ENCODE data around the gene ST3GAL2. TPM values are rescaled to one million over a fixed set of nuclear protein-coding genes. Genes with fewer than 3 reads are reported as not detected.

The ST3GAL2 gene
- total RNA-seq, 2 experiments from 2014 or later = 9.3 to 9.9 TPM

DNA sequence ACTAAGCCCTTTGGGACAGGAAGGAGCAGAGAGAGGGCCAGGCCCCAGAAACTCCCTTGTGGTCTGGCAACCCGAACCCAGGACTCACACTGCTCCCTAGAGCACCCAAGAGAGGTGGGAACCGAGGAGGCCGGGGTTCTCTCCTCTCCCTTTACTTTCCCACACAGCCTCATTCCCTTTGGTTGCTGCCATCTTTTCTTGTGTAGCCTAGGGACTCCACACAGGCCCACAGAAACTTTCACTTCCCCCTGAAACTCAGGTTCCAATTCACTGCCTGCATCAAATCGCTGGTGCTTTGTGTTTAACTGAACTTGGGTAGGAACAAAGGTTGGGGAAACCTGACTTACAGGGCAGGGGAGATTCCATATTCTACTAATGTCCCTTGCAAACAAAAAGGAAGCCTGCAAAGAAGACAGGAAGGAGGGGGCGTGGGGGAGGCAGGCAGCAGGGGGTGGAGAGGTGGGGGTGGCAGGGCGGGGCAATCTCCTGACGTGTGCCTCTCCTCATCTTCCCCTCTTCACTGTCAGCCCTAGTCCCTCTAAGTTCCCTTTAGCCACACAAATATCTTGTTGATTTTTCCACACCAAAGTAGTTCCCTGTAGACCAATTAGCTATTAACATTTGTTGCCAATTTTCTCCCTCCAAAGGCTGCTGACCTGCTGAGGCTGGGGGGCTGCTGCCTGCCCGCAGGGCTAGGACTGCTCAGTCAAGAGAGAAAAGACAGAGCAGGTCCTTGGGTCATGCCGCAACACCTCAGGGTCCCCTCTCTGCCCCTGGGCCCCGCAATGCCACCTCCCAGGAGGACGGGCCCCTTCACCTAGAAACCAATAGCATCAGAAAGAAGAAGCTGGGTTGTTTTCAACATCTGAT, 8.0 kb downstream of the ST3GAL2 start:
- H3K27ac Mint-ChIP-seq = peak overlapping the region; percentile 90
- H3K4me3 Mint-ChIP-seq = peak overlapping the region; percentile 20
- CTCF ChIA-PET = no interaction called here
- H3K36me3 Mint-ChIP-seq (ENCODE audit: low read depth) = no peaks in the 10 kb centered on the region
- H3K9me3 Mint-ChIP-seq = no peaks in the 10 kb centered on the region
- H3K4me1 Mint-ChIP-seq (ENCODE audit: low read depth) = peaks cover 67% of the 10 kb centered on the region
- DNase-seq = peak; percentile 82
- intact Hi-C loops (cut with micrococcal nuclease) = loop anchor here (1.0 to 2.0 kb wide), 4 partner anchors 8 to 50 kb away; partner anchors contain the start of gene ST3GAL2
- H3K27me3 Mint-ChIP-seq (ENCODE audit: low read depth) = no peaks in the 10 kb centered on the region

DNA sequence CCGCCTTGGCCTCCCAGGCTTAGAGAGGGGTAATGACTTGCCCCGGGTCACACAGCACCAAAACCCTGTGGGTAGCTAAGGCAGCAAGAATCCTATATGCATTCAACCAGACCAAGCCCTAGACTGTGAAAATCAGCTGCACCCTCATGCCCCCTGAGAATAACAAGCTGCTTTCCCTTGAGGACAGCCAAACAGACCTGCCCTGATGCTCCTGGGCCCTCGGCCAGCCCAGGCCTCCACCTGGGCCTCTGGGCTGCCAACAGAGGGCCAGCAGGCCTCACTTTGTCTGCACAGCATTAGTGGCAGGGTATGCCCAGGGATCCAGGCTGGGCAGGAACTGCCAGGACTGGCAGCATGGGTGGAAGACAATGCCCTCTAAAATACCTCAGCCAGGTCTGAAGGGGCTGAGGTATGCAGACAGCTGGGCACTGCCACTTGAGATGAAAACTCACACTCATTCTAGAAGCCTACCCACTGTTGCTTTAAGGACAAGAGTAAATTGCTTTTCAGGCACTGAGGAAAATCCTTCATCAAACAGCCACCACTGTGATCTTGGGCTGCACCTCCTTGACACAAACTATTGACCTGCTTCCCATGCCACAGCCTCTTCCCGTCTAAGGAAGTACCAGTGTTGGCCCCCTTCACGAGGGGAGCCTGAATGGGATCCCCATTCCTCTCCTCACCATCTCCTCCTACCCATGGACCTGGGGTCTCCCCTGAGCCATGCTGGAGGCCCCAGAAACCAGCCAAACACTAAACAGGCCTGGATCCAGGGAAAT, 8.8 kb downstream of the ST3GAL2 start:
- peak overlapping the region; percentile 90 for H3K27ac Mint-ChIP-seq
- no peaks in the 10 kb centered on the region for H3K27me3 Mint-ChIP-seq (ENCODE audit: low read depth)
- CTCF ChIA-PET = no interaction called here
- no peaks in the 10 kb centered on the region for H3K9me3 Mint-ChIP-seq
- peaks cover 2% of the 10 kb centered on the region for H3K36me3 Mint-ChIP-seq (ENCODE audit: low read depth)
- intact Hi-C loops (cut with micrococcal nuclease) = loop anchor here (1.0 to 2.0 kb wide), 3 partner anchors 26 to 49 kb away; no protein-coding TSS in a partner anchor
- peaks cover 68% of the 10 kb centered on the region for H3K4me1 Mint-ChIP-seq (ENCODE audit: low read depth)
- peak overlapping the region; percentile 20 for H3K4me3 Mint-ChIP-seq
- DNase-seq = no peak

DNA sequence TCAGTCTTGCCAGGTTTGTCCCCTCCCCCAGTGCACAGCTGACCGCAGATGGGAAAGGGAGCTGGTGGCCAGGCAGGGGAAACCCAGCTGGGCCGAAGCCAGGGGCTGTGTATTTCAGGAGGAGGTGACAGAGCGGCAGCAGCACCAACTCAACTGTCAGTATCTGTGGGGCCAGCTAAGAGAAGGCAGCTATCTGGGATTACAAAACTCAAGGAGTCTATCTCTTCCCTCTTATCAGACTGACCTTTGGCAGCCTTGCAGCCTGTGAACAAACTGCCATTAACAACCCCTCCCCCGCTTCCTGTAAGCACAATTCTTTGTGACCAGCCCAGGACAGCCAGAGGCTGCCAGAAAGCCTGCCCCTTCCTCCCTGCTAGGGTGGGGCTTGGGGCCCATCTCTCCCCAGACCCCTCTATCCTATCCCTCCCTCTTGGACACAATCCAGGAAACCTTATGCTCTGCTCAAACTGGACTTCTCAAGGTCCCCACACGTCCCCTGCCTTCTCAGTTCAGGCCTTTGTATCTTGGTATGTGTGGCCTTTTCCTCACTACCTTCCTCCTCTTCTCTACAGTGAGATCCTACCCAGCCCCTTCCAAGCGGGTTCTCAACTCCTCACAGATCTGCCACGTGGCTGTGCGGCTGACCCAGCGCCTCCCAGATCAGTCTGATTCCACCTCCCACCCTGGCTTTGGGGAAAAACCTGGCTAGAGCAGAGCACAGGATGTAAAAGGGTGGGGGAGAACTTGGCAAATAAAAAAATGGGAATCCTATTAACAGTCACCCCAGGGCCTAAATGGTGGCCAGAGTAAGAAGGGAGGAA, 10.5 kb downstream of the ST3GAL2 start:
- Mint-ChIP-seq H3K4me1 (ENCODE audit: low read depth) (peaks cover 60% of the 10 kb centered on the region), H3K9me3 (no peaks in the 10 kb centered on the region), H3K36me3 (ENCODE audit: low read depth) (peaks cover 2% of the 10 kb centered on the region), H3K27me3 (ENCODE audit: low read depth) (no peaks in the 10 kb centered on the region), H3K27ac (peak overlapping the region; percentile 62), H3K4me3 (no peak overlapping the region)
- intact Hi-C loops (cut with micrococcal nuclease) = loop anchor here (1.0 kb wide), 1 partner anchor 10 kb away; no protein-coding TSS in a partner anchor
- peak; percentile 82 for DNase-seq
- CTCF ChIA-PET = interaction anchor here (1.0 kb wide), 1 partner anchor 20 kb away, joined by 4 read pairs; no protein-coding TSS in a partner anchor

DNA sequence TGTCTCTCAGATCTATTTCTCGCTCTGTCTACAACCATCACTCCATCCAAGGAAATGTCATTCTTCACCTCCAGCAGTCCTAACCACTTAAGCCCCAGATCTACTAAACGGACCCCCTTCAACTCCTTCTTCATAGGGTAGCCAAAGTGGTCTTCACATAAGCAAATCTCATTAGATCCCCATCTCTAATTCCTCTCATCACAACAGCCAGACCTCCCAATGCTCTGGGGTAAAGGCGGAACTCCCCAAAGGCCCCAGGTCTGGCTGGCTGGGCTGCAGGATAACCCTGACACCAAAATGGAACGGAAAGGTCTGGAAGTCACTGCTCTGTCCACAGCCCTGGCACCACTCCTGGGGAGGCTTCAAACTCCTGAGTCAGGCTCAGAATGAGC, 11.1 kb downstream of the ST3GAL2 start:
- H3K27ac Mint-ChIP-seq = no peak overlapping the region
- H3K4me3 Mint-ChIP-seq = no peak overlapping the region
- DNase-seq = no peak
- H3K27me3 Mint-ChIP-seq (ENCODE audit: low read depth) = no peaks in the 10 kb centered on the region
- CTCF ChIA-PET = interaction anchor here (1.0 kb wide), 1 partner anchor 19 kb away, joined by 4 read pairs; no protein-coding TSS in a partner anchor
- intact Hi-C loops (cut with micrococcal nuclease) = loop anchor here (1.0 kb wide), 1 partner anchor 9 kb away; no protein-coding TSS in a partner anchor
- peaks cover 57% of the 10 kb centered on the region for H3K4me1 Mint-ChIP-seq (ENCODE audit: low read depth)
- peaks cover 2% of the 10 kb centered on the region for H3K36me3 Mint-ChIP-seq (ENCODE audit: low read depth)
- H3K9me3 Mint-ChIP-seq = no peaks in the 10 kb centered on the region

DNA sequence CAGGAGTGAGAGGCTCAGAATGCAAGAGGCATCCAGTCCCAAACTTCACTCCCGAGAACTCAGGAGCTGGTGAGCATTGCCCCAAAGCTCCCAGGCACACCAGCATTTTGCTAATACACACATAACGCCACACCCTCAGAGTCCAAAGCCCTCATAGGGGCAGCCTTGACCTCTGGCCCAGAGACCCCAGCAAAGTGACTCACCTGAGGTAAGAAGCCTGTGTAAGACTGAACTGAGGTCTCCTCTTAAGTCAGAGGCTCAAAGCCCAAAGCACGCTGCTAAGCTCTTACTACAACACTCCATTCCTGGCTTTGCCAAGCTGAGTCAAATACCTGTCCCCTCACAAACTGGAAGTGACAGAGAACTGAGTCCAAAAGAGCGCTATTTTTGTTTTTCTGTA, 16.4 kb downstream of the ST3GAL2 start:
- intact Hi-C loops (cut with micrococcal nuclease) = no loop called here
- H3K4me1 Mint-ChIP-seq (ENCODE audit: low read depth) = peaks cover 42% of the 10 kb centered on the region
- H3K27ac Mint-ChIP-seq = no peak overlapping the region
- no peak for DNase-seq
- H3K4me3 Mint-ChIP-seq = no peak overlapping the region
- H3K9me3 Mint-ChIP-seq = no peaks in the 10 kb centered on the region
- H3K27me3 Mint-ChIP-seq (ENCODE audit: low read depth) = no peaks in the 10 kb centered on the region
- CTCF ChIA-PET = interaction anchor here (0.6 to 0.7 kb wide), 2 partner anchors 10 to 341 kb away, joined by 3 read pairs; no protein-coding TSS in a partner anchor
- peaks cover 2% of the 10 kb centered on the region for H3K36me3 Mint-ChIP-seq (ENCODE audit: low read depth)

DNA sequence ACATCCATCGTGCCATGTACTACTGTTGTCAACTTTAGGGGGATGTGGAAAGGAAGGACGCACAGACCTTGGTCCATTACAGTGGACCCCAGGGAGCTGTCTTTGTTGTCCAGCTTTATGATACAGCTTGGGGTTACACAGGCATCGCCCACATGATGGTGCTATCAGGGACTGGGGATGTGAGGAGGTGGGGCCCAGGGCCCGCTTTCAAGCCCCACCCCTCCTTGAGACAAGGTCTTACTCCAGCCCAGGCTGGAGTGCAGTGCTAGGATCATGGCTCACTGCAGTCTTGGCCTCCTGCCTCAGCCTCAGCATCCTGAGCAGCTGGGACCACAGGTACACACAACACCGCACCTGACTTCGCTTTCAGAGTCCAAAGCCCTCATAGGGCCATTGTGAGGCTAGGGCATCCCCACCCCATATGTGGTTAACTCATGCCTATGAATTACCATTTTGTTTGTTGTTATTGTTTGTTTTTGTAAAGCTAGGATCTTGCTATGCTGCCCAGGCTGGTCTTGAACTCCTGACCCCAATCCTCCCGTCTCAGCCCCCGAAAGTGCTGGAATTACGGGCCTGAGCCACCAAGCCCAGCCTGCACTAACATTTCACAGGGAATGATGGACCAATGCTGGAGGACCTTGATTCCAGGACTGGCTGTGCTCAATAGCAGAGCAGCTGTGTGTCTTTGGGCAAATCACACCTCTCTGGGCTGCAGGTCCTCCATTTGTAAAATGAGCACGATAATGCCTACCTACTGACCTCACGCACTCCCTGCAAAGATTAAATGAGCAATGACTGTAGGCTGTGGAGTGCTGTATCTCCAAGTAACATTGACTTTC, 17.2 kb downstream of the ST3GAL2 start:
- Mint-ChIP-seq H3K27me3 (ENCODE audit: low read depth) (no peaks in the 10 kb centered on the region), H3K4me3 (no peak overlapping the region), H3K27ac (no peak overlapping the region), H3K4me1 (ENCODE audit: low read depth) (peaks cover 41% of the 10 kb centered on the region), H3K9me3 (no peaks in the 10 kb centered on the region), H3K36me3 (ENCODE audit: low read depth) (peaks cover 2% of the 10 kb centered on the region)
- CTCF ChIA-PET = interaction anchor here (0.6 kb wide), 1 partner anchor 21 kb away, joined by 7 read pairs; no protein-coding TSS in a partner anchor
- intact Hi-C loops (cut with micrococcal nuclease) = no loop called here
- no peak for DNase-seq

DNA sequence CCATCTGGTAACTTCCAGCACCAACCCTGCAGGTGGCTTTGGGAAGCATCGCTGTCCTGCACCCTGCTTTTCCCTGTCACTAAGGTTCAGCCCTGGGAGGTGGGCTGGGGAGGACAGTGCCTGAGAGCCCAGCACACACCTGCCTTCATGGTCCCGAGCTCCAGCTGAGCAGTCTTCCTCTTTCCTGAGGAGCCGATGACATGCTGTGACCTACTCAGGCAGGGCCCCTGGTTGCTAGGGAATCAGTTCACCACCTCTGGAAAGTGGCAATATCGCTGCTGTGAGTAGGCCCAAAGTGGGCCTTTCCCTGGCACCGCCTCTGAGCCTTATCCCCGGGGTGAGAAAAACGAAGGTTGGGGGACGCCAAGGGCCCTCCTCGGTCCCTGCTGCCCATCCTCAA, 17.9 kb downstream of the ST3GAL2 start:
- DNase-seq = no peak
- H3K27me3 Mint-ChIP-seq (ENCODE audit: low read depth) = no peaks in the 10 kb centered on the region
- H3K4me3 Mint-ChIP-seq = no peak overlapping the region
- H3K27ac Mint-ChIP-seq = no peak overlapping the region
- peaks cover 41% of the 10 kb centered on the region for H3K4me1 Mint-ChIP-seq (ENCODE audit: low read depth)
- CTCF ChIA-PET = no interaction called here
- intact Hi-C loops (cut with micrococcal nuclease) = no loop called here
- peaks cover 2% of the 10 kb centered on the region for H3K36me3 Mint-ChIP-seq (ENCODE audit: low read depth)
- H3K9me3 Mint-ChIP-seq = no peaks in the 10 kb centered on the region

DNA sequence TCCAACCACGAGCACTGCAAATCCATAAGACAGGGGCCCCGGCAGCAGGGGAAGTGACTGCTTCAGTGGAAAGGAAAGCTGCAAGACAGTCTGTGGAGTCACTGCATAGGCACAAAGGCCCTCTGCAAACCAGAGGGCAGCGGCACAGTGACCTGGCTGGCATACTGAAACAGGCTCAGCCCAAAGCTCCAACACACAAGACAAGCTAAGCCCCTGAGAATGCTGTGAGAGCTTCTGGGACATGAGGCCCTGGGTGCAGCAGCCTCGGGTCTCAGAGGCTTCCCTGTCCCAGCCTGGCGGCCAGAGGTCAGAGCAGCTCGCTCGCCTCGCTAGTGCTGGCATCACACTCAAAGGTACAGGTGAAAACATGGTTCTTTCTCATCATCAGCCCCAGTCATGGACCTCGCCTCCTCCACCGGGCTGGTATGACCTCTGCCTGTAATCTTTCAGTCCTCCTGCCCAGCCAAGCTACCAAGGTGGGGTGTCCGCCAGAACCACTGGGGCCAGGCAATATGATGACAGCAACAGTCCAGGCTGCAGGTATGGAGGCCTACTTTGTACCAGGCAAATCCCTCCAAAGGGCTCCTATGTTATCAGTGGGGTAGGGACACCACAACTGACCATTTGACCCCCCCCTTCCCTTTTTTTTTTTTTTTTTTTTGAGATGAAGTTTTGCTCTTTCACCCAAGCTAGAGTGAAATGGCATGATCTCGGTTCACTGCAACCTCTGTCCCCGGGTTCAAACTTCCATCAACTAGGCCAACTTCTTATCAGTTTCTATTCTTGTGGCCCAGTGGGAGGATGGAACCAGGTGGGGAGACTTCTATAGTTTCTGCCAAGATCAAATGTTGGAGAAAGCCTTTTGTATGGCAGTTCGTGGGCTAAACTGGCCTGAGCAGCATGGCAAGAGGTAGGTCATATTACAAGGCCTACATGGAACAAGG, 19.2 kb downstream of the ST3GAL2 start:
- H3K36me3 Mint-ChIP-seq (ENCODE audit: low read depth) = no peaks in the 10 kb centered on the region
- intact Hi-C loops (cut with micrococcal nuclease) = no loop called here

DNA sequence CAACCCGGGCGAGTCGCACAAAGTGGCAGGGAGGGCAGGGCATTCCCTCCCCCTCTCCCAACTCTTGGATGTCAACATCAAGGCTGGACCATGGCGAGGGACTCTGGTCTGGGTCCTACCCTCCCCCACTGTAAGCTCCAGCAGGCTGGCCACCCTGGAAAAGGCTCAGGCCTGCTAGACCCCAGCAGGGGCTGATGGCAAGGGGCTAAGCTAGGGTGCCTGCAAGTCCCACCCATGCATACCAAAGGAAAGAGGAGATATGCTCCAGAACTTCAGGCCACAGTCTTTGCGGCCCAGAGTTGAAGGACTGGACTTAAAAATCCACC, 19.9 kb downstream of the ST3GAL2 start:
- Mint-ChIP-seq H3K9me3 (no peaks in the 10 kb centered on the region), H3K4me3 (peak overlapping the region; percentile 34), H3K36me3 (ENCODE audit: low read depth) (no peaks in the 10 kb centered on the region), H3K27me3 (ENCODE audit: low read depth) (no peaks in the 10 kb centered on the region), H3K4me1 (ENCODE audit: low read depth) (peaks cover 42% of the 10 kb centered on the region), H3K27ac (peak overlapping the region; percentile 65)
- CTCF ChIA-PET = interaction anchor here (1.2 to 3.9 kb wide), 2 partner anchors 10 to 20 kb away, joined by 9 to 10 read pairs; partner anchors contain the start of gene ST3GAL2
- intact Hi-C loops (cut with micrococcal nuclease) = loop anchor here (1.0 kb wide), 1 partner anchor 9 kb away; no protein-coding TSS in a partner anchor
- no peak for DNase-seq

More for the DNA sequence above, 19.2 kb downstream of the ST3GAL2 start:
- no peaks in the 10 kb centered on the region for H3K27me3 Mint-ChIP-seq (ENCODE audit: low read depth)
- no peak for DNase-seq
- CTCF ChIA-PET = interaction anchor here (3.9 kb wide), 1 partner anchor 19 kb away, joined by 10 read pairs; the partner anchor contains the start of gene ST3GAL2
- H3K9me3 Mint-ChIP-seq = no peaks in the 10 kb centered on the region
- H3K27ac Mint-ChIP-seq = no peak overlapping the region
- H3K4me3 Mint-ChIP-seq = no peak overlapping the region
- peaks cover 39% of the 10 kb centered on the region for H3K4me1 Mint-ChIP-seq (ENCODE audit: low read depth)

DNA sequence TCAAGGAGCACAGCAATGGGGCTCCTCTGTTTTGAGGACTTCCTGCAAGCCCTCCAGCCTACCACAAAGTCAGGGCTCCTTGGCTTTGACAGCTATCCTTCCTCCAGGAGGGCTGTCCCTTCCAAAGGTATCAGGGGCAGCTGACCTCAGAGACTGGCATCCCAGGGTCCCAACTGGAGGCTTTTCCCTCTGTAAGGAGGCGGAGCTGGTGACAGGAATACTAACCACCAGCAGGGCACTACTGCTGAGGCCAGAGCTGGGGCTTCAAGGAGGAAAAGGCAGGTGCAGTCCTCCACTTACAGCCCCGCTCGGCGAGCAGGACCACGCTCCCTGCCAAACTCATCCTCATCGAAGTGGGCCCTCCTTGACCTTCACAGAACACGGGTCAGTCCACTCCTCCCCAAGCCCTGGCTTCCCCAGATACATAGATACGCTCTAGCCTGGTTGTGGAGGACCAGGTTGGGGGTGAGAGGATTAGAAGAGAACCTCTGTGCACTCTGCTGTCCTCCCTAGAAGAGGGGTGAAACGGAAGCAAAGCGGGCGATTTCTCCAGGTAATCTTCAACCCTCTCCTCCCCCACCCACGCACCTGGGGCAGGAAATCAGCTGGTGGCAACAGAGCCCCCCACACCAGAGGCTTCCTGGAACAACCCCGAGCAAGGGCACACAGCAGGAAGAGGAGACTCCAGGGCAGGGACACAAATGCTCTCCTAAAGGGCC, 20.5 kb downstream of the ST3GAL2 start:
- DNase-seq = peak; percentile 58
- intact Hi-C loops (cut with micrococcal nuclease) = loop anchor here (1.0 kb wide), 1 partner anchor 10 kb away; no protein-coding TSS in a partner anchor
- CTCF ChIA-PET = interaction anchor here (1.2 to 3.9 kb wide), 3 partner anchors 9 to 25 kb away, joined by 3 to 10 read pairs (median 9); partner anchors contain the start of gene ST3GAL2
- peaks cover 40% of the 10 kb centered on the region for H3K4me1 Mint-ChIP-seq (ENCODE audit: low read depth)
- no peaks in the 10 kb centered on the region for H3K36me3 Mint-ChIP-seq (ENCODE audit: low read depth)
- no peaks in the 10 kb centered on the region for H3K27me3 Mint-ChIP-seq (ENCODE audit: low read depth)
- no peaks in the 10 kb centered on the region for H3K9me3 Mint-ChIP-seq
- peak overlapping the region; percentile 34 for H3K4me3 Mint-ChIP-seq
- peak overlapping the region; percentile 65 for H3K27ac Mint-ChIP-seq

Data from activated naive CD4-positive, alpha-beta T cell treated with anti-CD3 and anti-CD28 coated beads for 36 hours (primary cell).